Measurements from ENCODE around the gene STK17A.

STK17A gene

GRCh38 chr7:43577485-43577951, 5.4 kb upstream of the STK17A start (continued):
- peak; percentile 56; the same call in 1 of the 2 replicates for TF ChIP-seq PATZ1 (tag by site-specific recombination; IDR thresholded peaks at IDR 0.05)
- TF ChIP-seq ZNF626 (tag by site-specific recombination; IDR thresholded peaks at IDR 0.05): no peak
- no peak for TF ChIP-seq ZSCAN18 (tag by site-specific recombination; IDR thresholded peaks at IDR 0.05)
- no peak for TF ChIP-seq REST (tag by site-specific recombination; IDR thresholded peaks at IDR 0.05)
- no peak for TF ChIP-seq ELK4 (IDR thresholded peaks at IDR 0.05; ENCODE audit: borderline replicate concordance, low read depth, low read length)
- no peak for TF ChIP-seq ZNF777 (tag by site-specific recombination; IDR thresholded peaks at IDR 0.05; ENCODE audit: borderline replicate concordance)
- TF ChIP-seq ZNF146 (tag by site-specific recombination; IDR thresholded peaks at IDR 0.05): no peak
- TF ChIP-seq ZNF18 (tag by site-specific recombination; IDR thresholded peaks at IDR 0.05): no peak
- TF ChIP-seq ZNF560 (tag by site-specific recombination; IDR thresholded peaks at IDR 0.05; ENCODE audit: borderline replicate concordance): no peak
- no peak for TF ChIP-seq KLF17 (tag by site-specific recombination; IDR thresholded peaks at IDR 0.05)
- no peak for TF ChIP-seq SALL2 (tag by site-specific recombination; IDR thresholded peaks at IDR 0.05; ENCODE audit: borderline replicate concordance)
- TF ChIP-seq SP2 (tag by site-specific recombination; IDR thresholded peaks at IDR 0.05): no peak
- TF ChIP-seq ZNF692 (tag by site-specific recombination; IDR thresholded peaks at IDR 0.05): peak; percentile 62
- TF ChIP-seq ZNF354C (tag by site-specific recombination; IDR thresholded peaks at IDR 0.05; ENCODE audit: borderline replicate concordance, low read depth): no peak
